HG02763 (cell line): ENCODE results near the gene BDKRB1.

Experiments
- ATAC-seq: cut with Tn5 transposase; IDR thresholded peaks from one replicate; pipeline ENCODE4 v1.9.1; 2021; ENCODE audit warnings: mild to moderate bottlenecking, moderate library complexity; ENCODE audit not compliant: unreplicated experiment

The BDKRB1 gene

DNA sequence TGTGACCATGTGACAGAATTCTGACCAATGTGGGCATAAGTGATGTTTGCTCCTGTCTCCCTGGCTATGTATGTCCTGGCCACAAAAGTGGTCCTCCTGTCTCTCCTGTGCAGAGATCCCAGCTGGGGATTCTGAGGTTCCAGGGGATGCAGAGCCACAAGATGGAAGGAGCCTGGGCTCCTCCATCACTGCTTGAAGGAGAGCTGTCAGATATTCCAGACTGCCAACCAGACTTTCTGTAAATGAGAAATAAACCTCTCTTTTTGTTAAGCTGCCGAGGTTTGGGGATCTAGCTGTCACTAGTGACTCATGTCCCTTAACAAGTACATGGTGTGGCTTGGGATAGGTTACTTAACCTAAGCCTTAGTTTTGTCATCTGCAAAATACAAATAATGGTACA lies 21.9 kb downstream of the BDKRB1 start:
- ATAC-seq = no peak

DNA sequence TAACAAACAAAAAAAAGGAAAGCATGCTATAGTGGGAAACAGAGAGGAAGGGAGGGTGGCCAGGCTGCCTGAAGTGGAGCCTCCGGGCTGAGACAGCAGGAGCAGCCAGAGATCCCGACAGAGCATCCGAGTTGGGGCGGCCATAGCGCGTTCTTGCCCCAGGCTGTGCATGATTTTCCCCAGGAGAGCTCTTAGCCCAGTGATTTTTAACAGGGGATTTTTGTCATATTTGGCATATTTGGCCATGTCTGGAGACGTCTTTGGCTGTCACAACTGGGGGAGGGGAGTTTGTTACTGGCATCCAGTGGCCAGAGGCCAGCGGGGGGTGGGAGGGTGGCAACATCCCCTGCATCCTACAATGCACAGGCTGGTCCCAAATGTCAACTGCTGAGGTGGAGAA lies 23.6 kb downstream of the BDKRB1 start:
- no peak for ATAC-seq

GRCh38 chr14:96280104-96280503 lies 24.1 kb downstream of the BDKRB1 start:
- ATAC-seq = no peak

GRCh38 chr14:96281486-96281885 lies 25.5 kb downstream of the BDKRB1 start:
- ATAC-seq = no peak

DNA sequence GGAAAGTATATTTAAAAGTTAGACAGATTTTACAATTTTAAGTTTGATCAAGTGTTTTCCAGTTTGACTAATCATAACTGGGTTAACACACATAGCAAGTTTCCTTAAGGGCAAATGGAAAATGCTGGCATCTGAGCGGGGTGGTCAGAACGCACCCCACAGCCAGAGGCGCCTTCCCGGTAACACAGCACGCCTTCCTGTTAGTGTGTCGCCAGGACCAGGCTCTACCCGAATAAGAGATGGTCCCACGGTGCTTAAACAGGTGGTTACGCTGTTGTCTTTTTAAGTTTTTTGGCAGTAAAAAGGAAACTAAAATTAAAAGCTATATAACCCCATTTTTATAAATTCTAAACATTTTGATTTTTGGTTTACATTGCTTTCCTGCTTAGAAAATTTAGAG lies 28.0 kb downstream of the BDKRB1 start:
- ATAC-seq = no peak

GRCh38 chr14:96284430-96284829 lies 28.4 kb downstream of the BDKRB1 start:
- no peak for ATAC-seq

GRCh38 chr14:96285667-96286066 lies 29.7 kb downstream of the BDKRB1 start:
- no peak for ATAC-seq

DNA sequence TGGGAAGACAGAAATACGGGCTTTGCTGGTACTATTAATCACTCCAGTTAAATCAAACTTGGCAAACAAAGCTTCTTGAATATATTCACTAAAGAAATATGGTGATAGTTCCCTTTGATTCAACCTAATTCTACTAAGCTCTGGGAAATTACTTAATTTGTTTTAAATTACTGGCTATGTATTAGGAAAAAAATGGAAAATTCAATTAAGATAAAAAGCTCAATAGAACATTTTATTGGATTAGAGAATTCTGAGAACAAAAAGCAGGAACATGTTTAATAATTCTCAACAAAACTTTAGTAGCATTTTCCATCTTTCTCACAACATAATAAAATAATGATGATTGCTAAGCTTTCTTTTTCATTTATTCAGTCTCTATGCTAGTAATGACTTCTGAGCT lies 30.2 kb downstream of the BDKRB1 start:
- no peak for ATAC-seq

DNA sequence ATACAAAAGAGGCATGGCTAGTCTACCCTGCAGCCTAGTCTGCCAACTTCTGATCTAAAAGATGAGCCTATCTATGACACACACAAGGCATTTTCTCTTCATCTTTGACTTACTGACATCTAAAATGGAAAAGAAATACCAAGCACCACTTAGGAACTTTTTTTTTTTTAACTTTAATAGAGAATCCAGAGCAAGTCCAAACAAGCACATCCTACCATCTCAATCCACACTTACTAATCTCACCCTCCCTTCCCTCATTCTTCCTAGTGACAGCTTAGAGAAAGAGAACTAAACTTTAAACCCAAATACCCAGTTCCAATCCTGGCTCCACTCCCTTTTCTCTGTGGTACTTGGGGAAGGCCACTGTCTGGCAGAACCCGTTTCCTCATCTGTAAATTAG lies 31.8 kb downstream of the BDKRB1 start:
- no peak for ATAC-seq

DNA sequence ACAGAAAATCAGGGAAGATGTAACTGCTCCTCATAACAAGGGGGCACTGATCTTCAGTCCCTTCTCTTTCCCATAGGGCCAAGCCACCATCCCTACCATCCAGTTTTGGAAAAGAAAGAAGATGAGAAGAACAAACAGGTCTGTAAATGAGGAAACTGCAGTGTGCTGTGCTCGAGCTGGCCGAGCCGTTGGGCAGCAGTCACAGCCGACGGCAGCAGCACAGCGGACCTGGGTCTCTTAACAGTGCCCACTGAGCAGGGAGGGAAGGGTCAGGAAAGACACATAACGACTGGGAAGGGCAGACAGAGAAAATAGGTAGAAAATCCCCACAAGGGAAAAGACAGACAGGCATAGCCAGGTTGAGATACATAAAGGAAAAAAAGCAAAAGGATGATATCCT lies 38.2 kb downstream of the BDKRB1 start:
- ATAC-seq = no peak

GRCh38 chr14:96297000-96297399 lies 41.0 kb downstream of the BDKRB1 start:
- no peak for ATAC-seq

- ATAC-seq = no peak
Measured at GRCh38 chr14:96297997-96298515, 42.0 kb downstream of the BDKRB1 start.

DNA sequence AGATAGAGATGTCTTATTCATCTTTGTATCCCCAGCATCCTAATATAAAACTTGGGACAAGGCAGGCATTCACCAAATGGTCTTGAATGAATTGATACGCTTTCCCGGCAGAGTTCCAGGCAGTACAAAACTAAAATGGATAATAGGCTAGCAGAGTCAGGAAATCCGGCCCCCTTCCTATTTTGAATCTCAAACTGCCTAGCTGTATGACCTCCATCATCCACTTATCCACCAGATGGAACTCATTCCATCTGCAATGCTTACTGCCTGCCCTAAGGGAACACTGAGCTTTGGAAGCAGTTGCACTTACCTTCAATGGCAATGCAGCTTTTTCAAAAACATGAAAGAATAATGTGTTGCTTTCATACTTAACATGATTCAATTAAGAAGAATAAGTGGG lies 43.4 kb downstream of the BDKRB1 start:
- no peak for ATAC-seq

DNA sequence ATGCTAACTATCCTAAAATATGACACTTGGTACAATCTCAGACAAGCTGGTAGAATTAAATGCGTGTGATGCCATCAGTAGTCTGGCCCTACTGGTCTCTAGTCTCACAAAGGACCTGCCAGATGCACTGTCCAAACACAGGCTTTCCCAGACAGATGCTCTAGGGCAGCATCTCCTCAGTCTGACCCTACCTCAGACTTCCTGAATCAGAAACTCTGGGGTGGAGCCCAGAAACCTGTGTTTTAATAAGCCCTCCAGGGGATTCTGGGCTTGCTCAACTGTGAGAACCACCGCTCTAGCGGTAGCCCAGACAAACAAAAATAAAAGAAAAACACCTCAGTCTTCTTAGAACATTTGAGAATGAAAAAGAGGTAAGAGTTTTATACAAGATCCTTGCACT lies 48.0 kb downstream of the BDKRB1 start:
- no peak for ATAC-seq

DNA sequence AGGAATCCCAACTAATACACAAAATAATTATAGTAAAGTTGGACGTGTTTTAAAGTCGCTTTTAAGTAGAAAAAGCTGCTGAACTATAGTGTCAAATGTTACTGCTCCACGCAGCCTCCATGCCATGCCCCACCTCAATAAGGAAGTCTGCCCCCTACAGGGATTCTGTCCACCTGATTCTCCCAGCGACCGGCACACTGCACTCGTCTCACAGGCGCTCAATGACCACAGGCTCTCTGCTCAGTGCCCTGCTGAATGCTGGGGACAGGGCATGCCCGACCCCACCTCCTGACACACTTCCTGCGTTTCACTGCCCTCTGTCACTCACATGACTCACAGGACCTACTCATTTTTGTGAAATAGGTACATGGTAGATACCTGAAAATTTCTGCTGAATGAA lies 48.9 kb downstream of the BDKRB1 start:
- ATAC-seq = no peak

DNA sequence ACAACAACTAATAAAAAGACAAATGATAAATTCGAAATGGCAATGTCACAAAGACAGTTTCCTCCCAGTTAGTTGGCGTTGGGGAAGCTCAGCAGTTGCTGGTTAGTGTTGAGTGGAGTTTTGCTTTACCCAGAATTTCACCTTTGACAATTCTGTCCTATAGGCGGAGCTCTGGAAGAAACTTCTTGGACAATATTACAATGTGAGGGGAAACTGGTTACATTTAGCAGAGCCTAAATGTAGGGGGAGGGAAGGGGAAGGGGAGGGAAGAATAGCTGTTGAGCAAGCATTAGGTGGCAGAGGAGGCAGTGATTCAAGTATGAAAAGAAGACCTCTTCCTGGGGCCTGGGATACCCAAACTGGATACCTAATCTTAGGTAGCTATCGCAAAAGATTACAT lies 51.4 kb downstream of the BDKRB1 start:
- no peak for ATAC-seq

GRCh38 chr14:96309133-96309895 lies 53.3 kb downstream of the BDKRB1 start:
- no peak for ATAC-seq

- no peak for ATAC-seq
Measured at GRCh38 chr14:96309896-96310330, 53.9 kb downstream of the BDKRB1 start.

- ATAC-seq = no peak
Measured at GRCh38 chr14:96310906-96311305, 54.9 kb downstream of the BDKRB1 start.
